Stimulated activated CD4-positive, alpha-beta T cell treated with anti-CD3 and anti-CD28 coated beads, Interleukin-1b, Interleukin-23, amount 100 ng/mL, for 4 hours (primary cell): ENCODE measurements around the gene ANKRD13A.
A peak's percentile ranks its signal among the peaks of the same experiment; 100 is the strongest.
"Not testable (repeated sequence)": the region's sequence is repeated elsewhere in the genome, so short reads cannot be mapped to it uniquely, and the experiment has no call there.

ENCODE experiments used
- DNase-seq, 2 donors: peaks; one replicate each; pipeline ENCODE4 v3.0.0-alpha.2; 2020; ENCODE audit warnings: low read depth in 2 of 2

ANKRD13A gene

DNA sequence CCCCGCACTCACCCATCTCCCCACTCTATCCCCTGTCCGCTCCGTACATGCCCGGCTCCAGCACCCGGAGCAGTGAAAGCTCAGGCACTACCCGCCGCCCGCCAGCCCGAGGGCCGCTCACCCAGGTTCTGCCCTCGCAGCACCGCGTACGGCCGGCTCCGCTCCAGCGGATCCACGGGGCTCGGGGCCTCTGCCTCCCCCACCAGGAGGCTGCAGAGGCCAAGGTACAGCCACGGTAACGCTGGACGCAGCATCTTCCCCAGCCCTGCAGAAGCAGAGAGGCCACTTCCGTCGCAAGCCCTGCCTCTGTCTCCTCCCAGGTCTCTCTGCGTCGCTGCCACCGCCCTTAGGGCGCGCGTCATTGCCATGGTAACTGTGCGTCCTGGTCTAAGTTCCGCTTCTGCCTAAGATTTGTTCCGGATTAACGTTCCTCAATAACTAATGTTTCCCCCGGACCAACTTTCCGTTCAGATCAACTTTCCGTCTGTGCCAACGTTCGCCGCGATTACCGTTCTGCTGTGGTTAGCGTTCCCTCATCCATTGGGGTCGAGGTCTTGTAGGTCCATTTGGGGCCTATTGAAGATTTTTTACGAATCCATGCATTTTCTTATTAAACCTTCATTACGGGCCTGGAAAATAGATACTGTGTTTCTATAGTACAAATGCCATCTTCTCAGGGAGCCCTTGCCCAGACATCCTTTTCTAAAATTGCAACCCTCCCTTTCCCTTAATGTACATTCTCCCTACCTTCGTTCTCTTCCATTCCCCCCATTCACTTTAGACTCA lies 49.2 kb downstream of the ANKRD13A start, which contains the start of gene C12orf76:
C12orf76 (minus strand) TSS at position 281 of the 786 bp plus-strand sequence; CDS start at position 254, 27 bp downstream.
- DNase-seq = peak; percentile 78

DNA sequence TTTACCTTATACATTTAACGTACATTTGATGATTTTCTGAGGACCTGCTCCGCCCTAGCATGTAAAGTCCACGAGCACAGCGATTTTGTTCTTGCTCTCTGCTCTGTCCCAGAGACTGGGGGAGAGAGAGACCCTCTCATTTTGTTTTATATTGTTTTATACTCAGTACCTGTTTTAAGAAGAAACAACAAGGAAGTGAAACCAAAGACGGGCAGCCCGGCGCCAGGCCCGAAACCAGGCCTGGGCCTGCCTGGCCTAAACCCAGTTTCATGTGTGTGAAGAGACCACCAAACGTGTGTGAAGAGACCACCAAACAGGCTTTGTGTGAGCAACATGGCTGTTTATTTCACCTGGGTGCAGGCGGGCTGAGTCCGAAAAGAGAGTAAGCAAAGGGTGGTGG lies 49.8 kb downstream of the ANKRD13A start:
- DNase-seq = not testable (repeated sequence)

DNA sequence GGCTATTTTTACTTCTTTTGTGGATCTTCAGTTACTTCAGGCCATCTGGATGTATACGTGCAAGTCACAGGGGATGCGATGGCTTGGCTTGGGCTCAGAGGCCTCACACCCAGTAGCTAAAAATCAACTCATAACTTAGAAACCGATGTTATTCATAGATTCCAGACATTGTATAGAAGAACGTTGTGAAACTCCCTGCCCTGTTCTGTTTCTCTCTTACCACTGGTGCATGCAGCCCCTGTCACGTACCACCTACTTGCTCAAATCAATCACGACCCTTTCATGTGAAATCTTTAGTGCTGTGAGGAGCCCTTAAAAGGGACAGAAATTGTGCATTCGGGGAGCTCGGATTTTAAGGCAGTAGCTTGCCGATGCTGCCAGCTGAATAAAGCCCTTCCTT lies 50.4 kb downstream of the ANKRD13A start:
- not testable (repeated sequence) for DNase-seq

DNA sequence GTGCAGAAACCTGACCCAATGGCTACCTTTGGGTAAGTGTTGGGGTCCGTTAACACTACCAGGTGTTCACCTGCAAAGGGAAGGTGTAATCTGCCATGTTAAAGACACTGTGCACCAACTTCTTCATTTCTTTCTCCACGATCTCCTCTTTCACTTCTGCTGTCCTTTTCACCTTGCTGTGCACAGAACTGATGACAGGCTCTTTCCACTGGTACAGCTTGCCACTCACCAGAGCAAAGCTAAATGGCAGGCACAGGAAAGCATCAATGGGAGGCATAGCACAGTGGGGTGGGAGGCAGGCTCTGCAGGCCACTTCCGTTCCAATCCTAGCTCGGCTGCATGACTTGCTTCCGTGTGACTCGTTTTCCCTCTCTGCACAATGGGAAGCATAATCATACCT lies 51.7 kb downstream of the ANKRD13A start:
- DNase-seq = no peak

DNA sequence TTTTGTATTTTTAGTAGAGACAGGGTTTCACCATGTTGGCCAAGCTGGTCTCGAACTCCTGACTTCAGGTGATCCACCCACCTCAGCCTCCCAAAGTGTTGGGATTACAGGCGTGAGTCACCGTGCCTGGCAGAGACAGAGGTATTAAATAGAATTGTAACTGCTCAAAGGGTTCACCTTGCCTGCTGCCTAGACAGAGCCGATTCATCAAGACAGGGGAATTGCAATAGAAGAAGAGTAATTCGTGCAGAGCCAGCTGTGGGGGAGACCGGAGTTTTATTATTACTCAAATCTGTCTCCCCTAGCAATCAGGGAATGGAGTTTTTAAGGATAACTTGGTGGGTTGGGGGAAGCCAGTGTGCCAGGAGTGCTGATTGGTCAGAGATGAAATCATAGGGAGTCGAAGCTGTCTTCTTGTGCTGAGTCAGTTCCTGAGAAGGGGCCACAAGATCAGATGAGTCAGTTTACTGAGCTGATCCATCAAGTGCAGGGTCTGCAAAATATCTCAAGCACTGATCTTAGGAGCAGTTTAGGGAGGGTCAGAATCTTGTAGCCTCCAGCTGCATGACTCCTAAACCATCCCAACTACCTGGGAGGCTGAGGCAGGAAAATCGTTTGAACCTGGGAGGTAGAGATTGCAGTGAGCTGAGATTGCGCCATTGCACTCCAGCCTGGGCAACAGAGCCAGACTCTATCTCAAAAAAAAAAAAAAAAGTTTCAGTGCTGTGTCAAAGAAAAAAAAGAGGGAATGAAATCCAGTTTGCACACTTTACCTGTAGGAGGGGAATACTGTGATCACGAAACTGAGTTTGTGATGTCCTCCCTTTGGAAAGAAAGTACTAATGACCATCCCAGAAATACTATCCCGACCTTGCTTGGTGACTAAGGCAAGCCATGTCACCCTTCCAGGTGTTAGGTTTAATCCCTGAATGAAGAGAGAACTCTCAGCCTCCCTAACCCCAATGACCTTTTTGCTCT lies 56.4 kb downstream of the ANKRD13A start:
- DNase-seq = not testable (repeated sequence)

DNA sequence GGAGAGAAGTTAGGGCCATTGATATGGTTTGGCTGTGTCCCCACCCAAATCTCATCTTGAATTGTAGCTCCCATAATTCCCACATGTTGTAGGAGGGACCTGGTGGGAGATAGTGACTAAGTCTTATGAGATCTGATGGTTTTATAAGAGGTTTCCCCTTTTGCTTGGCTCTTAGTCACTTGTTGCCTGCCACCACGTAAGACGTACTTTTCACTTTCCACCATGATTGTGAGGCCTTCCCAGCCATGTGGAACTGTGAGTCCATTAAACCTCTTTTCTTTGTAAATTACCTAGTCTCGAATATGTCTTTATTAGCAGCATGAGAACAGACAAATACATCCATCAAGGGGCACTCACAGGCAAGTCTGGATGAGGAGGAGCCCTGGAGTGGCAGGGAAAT lies 57.4 kb downstream of the ANKRD13A start:
- DNase-seq = not testable (repeated sequence)

DNA sequence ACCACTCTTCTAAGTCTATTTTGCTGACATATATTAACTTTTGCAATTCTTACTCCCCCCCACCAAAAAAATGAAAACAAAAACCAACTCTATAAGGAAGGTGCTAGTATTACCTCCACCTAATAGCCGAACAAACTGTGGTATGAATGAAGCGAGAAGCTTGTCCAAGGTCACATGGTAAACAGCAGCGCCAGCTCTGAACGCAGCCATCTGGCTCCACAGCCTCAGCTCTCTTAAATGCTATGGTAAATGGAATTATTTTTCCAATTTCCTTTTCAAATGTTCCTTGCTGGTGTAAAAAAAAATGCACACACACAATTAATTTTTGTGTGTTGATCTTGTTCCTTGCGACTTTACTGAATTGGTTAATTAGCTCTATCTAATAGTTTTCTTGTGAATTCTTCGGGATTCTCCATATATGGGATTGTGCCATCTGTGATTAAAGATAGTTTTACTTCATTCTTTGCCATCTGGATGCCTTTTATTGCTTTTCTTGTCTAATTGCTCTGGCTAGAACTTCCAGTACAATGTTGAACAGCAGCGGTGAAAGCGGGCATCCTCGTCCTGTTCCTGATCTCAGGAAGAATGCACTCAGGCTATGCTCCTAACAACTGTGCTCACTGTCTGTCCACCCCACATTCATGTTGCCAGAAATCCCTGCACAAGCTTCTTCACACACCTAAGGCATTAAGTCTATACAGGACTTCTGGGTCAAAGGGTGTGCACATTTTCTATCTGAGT lies 59.8 kb downstream of the ANKRD13A start:
- DNase-seq = no peak

DNA sequence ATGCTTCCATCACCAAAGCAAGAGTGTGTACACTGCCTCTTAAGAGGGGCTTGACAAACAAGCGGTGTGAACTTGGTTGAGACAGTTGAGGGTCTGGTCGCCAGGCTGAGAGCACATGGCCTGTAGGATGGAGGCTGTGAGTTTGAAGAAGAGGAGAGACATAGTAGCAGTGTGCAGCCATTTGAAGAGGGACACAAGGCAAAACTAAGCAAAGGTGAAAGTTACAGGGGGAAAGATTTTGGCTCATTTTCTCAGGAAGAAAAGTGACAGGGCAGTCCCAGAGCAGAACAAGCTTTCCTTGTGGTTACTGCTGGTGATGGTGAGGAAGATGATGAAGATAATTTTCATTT lies 60.4 kb downstream of the ANKRD13A start:
- no peak for DNase-seq

DNA sequence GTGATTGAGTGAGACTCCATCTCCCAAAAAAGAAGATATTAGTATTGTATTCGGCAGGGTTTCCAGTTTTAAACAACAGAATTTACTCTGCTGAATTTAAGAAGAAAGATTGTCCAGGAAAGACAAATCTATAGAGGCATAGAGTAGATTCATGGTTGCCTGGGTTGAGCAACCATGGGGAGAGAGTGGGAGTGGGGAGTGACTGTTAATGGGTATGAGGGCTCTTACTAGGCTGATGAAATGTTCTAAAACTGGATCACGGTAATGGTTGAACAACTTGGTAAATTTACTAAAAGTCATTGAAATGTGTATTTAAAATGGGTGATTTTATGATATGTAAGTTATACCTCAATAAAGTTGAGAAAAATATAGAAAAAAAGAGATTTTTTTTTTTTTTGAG lies 63.0 kb downstream of the ANKRD13A start:
- no peak for DNase-seq

DNA sequence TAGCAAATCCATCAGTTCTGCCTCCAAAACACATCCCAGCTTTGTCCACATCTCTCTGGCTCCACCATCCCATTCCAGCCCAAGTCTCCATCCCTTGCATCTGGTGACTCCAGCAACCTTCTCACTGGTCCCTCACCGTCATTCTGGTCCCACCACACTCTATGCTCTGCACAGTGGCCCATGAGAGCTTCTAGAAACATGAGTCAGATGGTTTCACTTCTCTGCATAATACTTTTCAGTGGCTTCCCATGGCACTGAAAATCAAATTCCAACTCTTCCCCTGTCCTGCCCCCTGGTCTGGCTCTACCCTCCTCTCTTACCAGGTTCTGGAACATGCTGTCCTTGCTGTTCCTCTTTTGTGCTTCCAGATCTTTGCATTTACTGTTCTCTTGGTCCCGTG lies 66.3 kb downstream of the ANKRD13A start:
- DNase-seq = no peak

DNA sequence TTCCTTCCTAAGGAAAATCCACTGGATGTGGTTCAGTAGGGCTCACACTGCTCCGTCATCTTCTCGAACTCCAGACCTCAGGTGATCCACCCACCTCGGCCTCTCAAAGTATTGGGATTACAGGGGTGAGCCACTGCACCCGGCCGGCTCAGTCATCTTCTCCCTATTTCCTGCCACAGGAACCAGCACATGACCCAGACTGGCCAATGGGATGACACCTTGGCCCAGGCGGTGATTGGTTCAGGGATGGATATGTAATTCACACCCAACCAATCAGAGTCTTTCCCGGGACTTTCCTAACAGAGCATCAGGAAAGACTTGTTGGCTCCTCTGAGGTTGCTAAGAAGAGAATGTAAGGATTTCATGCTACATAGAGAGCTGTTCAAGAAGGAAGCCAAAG lies 68.3 kb downstream of the ANKRD13A start:
- DNase-seq = no peak

DNA sequence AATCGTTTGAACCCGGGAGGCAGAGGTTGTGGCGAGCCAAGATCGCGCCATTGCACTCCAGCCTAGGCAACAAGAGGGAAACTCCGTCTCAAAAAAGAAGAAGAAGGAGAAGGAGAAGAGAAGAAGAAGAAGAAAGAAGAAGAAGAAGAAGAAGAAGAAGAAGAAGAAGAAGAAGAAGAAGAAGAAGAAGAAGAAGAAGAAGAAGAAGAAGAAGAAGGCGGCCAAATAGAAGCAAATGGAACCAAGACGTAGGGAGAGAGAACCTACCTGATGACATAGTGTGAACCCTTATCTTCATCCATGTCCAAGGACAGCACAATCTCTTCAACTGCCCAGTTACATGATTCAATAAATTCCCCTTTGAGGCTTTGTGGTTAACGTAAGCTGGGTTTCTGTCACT lies 68.9 kb downstream of the ANKRD13A start:
- DNase-seq = not testable (repeated sequence)

DNA sequence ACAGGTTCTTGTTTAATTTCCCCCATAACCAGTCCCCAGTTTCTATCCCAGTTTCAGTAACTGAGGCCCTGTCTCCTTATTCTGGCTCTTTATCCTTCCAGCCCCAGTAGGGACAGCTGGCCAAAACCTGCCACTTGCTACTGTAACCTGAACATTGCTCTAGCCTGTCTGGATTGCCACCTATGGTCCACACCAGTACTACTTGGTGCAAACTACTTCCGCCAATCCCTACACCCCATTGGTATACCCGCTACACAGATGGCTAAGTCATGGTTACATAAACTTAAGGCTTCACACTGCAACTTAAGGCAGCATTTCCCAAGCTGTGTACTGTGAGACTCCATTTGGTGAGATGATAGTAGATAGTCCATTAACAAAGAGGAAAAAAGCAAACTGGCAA lies 69.4 kb downstream of the ANKRD13A start:
- DNase-seq = no peak

DNA sequence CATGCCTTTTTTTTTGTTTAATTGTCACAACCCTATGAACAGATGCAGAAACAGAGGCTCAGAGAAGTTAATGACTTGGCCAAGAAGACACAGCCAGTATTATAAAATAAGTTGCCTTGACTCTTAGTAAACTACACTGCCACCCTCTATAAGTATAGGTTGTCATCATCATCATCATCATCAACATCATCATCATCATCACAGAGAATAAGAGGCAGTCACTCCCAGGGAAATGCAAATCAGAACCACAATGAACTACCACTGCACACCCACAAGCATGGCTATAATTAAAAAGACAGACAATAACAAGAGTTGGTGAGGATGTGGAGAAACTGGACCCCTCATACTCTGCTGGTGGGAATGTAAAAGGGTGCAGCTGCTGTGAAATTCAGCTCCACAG lies 72.3 kb downstream of the ANKRD13A start:
- no peak for DNase-seq

DNA sequence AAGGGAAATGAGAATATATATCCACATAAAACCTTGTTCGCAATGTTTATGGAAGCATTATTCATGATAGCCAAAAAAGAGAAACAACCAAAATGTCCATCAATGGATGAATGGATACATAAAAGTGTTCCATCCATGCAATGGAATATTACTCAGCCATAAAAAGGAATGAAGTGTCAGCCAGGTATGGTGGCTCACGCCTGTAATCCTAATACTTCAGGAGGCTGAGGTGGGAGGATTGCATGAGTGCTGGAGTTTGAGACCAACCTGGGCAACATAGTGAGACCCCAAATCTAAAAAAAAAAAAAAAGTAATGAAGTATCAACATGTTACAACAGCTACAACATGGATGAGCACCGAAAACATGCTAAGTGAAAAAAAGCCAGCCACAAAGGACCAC lies 72.7 kb downstream of the ANKRD13A start:
- DNase-seq = no peak

DNA sequence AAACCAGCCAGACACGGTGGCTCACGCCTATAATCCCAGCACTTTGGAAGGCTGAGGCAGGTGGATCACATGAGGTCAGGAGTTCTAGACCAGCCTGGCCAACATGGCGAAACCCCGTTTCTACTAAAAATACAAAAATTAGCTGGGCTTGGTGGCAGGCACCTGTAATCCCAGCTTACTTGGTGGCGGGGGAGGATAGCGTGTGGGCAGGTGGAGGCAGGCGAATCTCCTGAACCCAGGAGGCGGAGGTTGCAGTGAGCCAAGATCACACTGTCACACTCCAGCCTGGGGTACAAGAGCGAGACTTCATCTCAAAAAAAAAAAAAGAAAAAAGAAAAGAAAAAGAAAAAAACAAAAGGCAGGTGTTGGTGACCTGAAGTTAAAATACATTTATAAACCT lies 73.4 kb downstream of the ANKRD13A start:
- not testable (repeated sequence) for DNase-seq

DNA sequence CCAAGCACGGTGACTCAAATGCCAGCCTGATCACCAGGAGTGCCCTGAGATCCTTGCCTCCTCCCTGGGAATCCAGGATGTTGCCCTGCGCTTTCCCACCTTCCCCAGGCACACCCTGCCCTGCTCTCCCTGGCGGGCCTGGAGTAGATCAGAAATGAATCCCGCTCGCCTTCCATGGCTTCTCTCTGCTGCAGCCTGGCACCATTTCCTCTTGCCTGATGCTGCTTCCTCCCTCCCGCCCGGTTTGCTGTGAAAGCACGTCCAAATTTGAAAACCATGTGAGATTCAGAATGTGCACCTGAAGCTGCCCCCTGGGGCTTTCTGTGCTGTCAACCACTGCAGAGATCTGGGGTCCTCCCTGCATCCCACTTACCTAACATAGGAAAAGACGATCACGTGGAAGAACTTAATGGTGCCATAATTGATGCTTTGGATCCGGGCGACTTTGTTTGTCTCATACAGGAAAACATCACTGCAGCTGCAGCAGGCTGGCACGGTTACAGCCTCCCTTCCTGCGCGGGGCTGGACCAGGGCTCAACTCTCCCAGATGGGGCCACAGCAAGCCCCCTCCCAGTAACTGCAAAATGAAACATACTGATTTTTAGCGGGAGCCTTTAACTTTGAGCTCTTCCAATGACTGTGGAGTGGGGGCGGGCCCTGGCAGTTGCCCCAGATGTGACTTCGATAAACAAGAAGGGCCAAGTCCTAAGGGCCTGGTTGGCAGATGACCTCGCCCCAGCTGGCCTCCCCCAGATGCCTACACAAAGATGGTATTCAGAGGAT lies 74.0 kb downstream of the ANKRD13A start:
- no peak for DNase-seq

DNA sequence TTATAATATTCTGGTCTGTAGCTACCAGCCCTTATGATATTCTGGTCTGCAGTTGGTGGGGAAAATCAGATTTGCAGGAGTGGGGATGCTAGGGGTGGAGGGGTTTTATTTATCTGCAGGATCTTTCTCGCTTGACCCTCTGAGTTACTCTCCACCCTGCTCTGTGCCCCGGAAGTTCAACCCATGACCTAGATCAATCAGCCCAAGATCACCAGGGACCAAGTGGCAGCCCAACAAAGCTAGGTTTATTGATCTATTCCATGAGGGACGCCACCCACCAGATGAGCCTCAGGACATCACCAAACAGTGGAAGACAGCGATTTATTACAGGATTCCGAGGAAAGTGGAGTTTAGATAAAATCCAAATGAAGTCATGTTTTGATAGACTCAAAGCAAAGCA lies 74.9 kb downstream of the ANKRD13A start:
- no peak for DNase-seq

DNA sequence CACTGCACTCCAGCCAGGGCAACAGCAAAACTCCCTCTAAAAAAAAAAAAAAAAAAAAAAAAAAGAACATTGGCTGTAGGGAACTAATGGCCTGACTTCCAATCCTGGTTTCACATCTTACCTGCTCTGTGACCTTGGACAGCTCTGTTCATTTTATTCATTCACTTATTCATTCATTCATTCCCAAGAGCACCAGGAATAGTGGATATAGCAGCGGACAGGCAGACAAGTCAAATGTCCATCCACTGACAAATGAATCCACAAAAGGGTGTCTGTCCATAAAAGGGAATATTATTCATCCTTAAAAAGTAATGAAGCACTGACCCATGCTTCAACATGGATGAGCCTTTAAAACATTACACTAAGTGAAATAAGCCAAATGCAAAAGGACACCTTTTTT lies 76.7 kb downstream of the ANKRD13A start:
- DNase-seq = no peak

DNA sequence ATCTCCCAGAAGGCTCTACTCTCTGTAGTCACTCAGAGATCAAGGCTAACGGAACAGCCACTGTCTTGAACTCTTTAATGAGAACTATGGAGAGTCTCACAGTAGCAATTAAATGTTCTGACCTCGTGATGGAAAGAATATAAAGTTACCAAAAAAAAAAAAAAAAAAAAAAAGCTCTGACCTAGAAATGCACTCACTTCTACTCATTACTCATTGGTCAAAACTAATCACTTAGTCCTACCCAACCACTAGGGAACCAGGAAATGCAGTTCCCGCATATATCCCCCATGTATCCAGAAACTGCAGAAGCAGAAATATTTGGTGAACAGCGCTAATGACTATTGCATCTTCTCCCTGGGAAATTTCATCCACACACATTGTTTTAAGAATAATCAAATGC lies 78.6 kb downstream of the ANKRD13A start:
- DNase-seq = no peak
